Peyer's patch (tissue), 4 donors: ENCODE results near the gene TDRD9. TPM values are rescaled to one million over a fixed set of nuclear protein-coding genes. Genes with fewer than 3 reads are reported as not detected.

Experiments used
- DNase-seq, 3 donors: peaks; one replicate each; pipeline ENCODE4 v3.0.0-alpha.2; 2017 to 2019
- H3K27ac ChIP-seq, 4 donors: fragments of 200-600 bp; sonication (generic); one replicate each; pipeline ENCODE4 v1.5.1; 2016 to 2019
- H3K27me3 ChIP-seq, 2 donors: fragments of 200-600 bp; sonication (generic); one replicate each; pipeline ENCODE4 v1.5.1; 2019
- H3K36me3 ChIP-seq, 3 donors: fragments of 200-600 bp; sonication (generic); one replicate each; pipeline ENCODE4 v1.5.1; 2016 to 2019
- H3K4me1 ChIP-seq, 4 donors: fragments of 200-600 bp; sonication (generic); one replicate each; pipeline ENCODE4 v1.5.1; 2016 to 2019
- H3K4me3 ChIP-seq, 4 donors: fragments of 200-600 bp; sonication (generic); 1 replicate in 3 of 4; 2 replicates in 1 of 4; pipeline ENCODE4 v1.5.1; 2016 to 2019; ENCODE audit warnings: mild to moderate bottlenecking in 1 of 4
- H3K9me3 ChIP-seq, 4 donors: fragments of 200-600 bp; sonication (generic); one replicate each; pipeline ENCODE4 v1.5.1; 2016 to 2019; ENCODE audit warnings: mild to moderate bottlenecking in 1 of 4
- POLR2A ChIP-seq, 2 donors: fragments of 450-650 bp; IDR thresholded peaks; one replicate each; pipeline ENCODE4 v1.5.1; 2017; ENCODE audit warnings: antibody characterized with exemption in 2 of 2, mild to moderate bottlenecking in 2 of 2, moderate library complexity in 2 of 2
- total RNA-seq, 4 donors: library from RNA; depleted of rRNA; stranded (reverse); fragments of >200 nt; gene quantifications; one replicate each; pipeline ENCODE4 v1.1.0, GENCODE V29; 2016
- TF ChIP-seq, protein P1 (sequence below), 6 experiments: fragments of 450-650 bp in 4 of 6; fragments of 200-600 bp in 2 of 6; sonication (generic) in 1 of 6; IDR thresholded peaks; one replicate each; pipeline ENCODE4 v1.5.1; 2017 to 2019; ENCODE audit warnings: antibody characterized with exemption in 6 of 6, mild to moderate bottlenecking in 3 of 6, moderate library complexity in 1 of 6

The TDRD9 gene
- total RNA-seq, 4 donors from 2014 or later: 0.40 TPM; not detected in 3

DNA sequence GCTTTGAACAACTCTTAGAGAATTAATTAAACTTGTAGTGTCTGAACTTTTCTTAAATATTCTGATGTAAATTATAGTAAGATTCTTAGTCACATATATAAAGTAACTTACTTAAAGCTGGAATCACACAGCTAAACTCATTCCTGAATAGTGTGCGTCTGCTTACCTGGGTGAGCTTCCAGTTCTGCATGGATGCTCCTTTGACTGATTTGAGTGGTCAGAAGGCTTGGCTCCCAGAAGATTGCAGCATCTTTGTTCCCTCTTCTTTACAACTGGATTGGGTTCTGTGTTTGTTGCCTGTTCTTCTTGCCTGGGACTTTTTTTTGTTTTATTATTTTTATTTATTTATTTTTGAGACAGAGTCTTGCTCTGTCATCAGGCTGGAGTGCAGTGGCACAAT lies 90.8 kb downstream of the TDRD9 start:
- H3K4me1 ChIP-seq: no peaks in the 10 kb centered on the region
- no peaks in the 10 kb centered on the region for H3K9me3 ChIP-seq
- no peaks in the 10 kb centered on the region for H3K36me3 ChIP-seq
- H3K27me3 ChIP-seq: no peaks in the 10 kb centered on the region
- H3K27ac ChIP-seq: no peak overlapping the region
- no peak for DNase-seq
- no peak for TF ChIP-seq POLR2A (IDR thresholded peaks at IDR 0.05)
- TF ChIP-seq, protein P1, sequence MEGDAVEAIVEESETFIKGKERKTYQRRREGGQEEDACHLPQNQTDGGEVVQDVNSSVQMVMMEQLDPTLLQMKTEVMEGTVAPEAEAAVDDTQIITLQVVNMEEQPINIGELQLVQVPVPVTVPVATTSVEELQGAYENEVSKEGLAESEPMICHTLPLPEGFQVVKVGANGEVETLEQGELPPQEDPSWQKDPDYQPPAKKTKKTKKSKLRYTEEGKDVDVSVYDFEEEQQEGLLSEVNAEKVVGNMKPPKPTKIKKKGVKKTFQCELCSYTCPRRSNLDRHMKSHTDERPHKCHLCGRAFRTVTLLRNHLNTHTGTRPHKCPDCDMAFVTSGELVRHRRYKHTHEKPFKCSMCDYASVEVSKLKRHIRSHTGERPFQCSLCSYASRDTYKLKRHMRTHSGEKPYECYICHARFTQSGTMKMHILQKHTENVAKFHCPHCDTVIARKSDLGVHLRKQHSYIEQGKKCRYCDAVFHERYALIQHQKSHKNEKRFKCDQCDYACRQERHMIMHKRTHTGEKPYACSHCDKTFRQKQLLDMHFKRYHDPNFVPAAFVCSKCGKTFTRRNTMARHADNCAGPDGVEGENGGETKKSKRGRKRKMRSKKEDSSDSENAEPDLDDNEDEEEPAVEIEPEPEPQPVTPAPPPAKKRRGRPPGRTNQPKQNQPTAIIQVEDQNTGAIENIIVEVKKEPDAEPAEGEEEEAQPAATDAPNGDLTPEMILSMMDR (IDR thresholded peaks at IDR 0.05): no peak
- H3K4me3 ChIP-seq: no peak overlapping the region

DNA sequence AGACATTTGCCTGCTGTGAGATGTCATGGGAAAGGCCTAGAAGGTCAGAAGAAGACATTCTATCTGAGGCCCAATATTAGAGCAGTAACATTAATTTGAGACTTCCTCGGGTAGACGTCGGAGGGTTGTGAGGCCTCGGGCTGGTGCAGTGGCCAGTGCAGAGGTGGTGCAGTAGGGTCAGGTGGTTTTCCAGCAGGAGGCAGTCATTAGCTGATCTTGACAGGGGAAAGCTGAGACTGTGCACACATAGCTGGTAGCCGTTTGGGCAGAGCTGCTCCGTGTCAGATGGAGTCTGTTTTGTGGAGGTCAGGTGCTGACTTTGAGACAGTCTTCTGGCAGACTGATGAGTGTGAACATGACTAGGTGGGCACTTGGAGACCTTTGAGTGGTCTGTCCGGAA lies 91.5 kb downstream of the TDRD9 start:
- no peak for DNase-seq
- no peak for TF ChIP-seq POLR2A (IDR thresholded peaks at IDR 0.05)
- TF ChIP-seq, protein P1 (IDR thresholded peaks at IDR 0.05): no peak
- no peaks in the 10 kb centered on the region for H3K9me3 ChIP-seq
- no peaks in the 10 kb centered on the region for H3K4me1 ChIP-seq
- H3K36me3 ChIP-seq: no peaks in the 10 kb centered on the region
- H3K27ac ChIP-seq: no peak overlapping the region
- H3K4me3 ChIP-seq: no peak overlapping the region
- H3K27me3 ChIP-seq: no peaks in the 10 kb centered on the region

DNA sequence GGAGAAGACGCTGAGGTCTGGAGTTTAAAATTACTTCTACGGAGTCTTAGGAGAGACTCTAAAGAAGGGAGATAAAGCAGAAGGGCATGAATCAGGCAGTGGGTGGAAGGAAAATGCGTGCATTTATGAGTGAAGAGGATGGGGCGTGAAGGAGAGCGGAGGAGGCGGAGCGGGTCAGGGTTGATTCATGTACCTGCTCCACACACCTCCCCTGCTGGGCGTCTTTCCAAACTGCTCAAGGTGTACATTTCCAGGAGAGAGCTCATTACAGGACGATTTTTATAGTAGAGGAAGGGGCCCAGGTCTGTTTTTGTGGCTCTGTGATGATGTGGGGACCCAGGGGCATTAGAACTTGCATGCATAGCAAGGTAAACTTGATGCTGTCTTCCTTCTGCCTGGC lies 92.2 kb downstream of the TDRD9 start:
- Histone ChIP-seq H3K9me3 (no peaks in the 10 kb centered on the region), H3K4me3 (no peak overlapping the region), H3K27me3 (no peaks in the 10 kb centered on the region), H3K4me1 (no peaks in the 10 kb centered on the region), H3K36me3 (no peaks in the 10 kb centered on the region), H3K27ac (no peak overlapping the region)
- no peak for TF ChIP-seq POLR2A (IDR thresholded peaks at IDR 0.05)
- TF ChIP-seq, protein P1 (IDR thresholded peaks at IDR 0.05): no peak
- DNase-seq: no peak

DNA sequence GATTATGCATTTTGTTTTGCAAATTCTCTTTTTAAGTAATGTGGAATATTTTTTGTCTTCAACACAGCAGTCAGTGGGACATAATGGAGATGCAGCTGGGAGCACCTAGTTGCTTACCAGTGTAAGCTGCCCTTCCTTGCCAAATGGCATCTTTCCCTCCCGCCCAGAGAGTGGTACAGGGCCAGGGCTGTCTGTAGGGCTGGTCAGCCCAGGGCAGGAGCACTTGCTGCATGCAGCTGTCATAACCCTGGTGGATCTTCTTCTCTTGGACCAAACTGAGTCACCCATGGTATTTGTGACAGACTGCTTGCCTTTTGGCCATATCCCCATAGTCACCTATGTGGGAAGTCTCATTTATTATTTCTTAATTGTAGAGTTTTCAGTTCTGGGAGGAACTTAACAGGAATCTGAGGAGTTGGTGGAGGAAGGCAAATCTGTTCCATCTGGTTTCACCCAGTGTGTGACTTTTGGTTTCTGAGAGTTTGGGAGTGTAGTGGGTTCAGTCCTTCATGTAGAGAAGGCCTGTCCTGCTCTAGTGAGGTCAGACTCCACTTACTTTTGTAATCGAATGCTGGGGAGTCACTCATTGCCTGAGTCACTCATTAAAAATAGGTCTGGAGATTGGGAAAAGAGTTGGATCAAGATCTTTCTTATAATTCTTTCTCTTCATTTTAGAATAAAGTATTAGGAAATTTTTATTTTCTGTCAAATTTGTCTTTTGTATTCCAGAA lies 95.2 kb downstream of the TDRD9 start:
- H3K27me3 ChIP-seq: no peaks in the 10 kb centered on the region
- H3K27ac ChIP-seq: no peak overlapping the region
- no peaks in the 10 kb centered on the region for H3K4me1 ChIP-seq
- no peak for TF ChIP-seq POLR2A (IDR thresholded peaks at IDR 0.05)
- TF ChIP-seq, protein P1 (IDR thresholded peaks at IDR 0.05): no peak
- H3K36me3 ChIP-seq: no peaks in the 10 kb centered on the region
- no peaks in the 10 kb centered on the region for H3K9me3 ChIP-seq
- H3K4me3 ChIP-seq: no peak overlapping the region
- DNase-seq: no peak

DNA sequence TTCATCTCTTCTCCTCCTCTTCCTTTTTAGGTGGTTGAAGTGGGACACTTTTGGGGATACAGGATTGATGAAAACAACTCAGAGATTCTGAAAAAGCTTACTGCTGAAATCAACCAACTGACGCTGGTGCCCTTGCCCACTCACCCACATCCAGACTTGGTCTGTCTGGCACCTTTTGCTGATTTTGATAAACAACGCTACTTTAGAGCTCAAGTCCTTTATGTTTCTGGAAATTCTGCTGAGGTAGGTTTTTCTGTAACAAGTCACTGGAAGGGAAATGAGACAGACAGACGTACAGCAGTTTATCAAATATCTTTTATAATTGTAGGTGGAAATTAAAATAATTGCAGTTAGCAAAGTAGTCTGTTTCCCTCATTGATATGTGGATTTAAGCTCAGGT lies 97.3 kb downstream of the TDRD9 start:
- Histone ChIP-seq H3K27ac (no peak overlapping the region), H3K9me3 (no peaks in the 10 kb centered on the region), H3K4me3 (no peak overlapping the region), H3K27me3 (no peaks in the 10 kb centered on the region), H3K36me3 (no peaks in the 10 kb centered on the region), H3K4me1 (no peaks in the 10 kb centered on the region)
- TF ChIP-seq, protein P1 (IDR thresholded peaks at IDR 0.05): no peak
- TF ChIP-seq POLR2A (IDR thresholded peaks at IDR 0.05): no peak
- DNase-seq: no peak
